Upper lobe of left lung (tissue), 6 donors: ENCODE measurements around the gene CA10. TPM values are rescaled to one million over a fixed set of nuclear protein-coding genes. Genes with fewer than 3 reads are reported as not detected.

Source experiments
- ATAC-seq, 2 donors: fragments of 200-7000 bp; cut with Tn5 transposase; one replicate each; pipeline ENCODE4 v1.9.1; 2022; ENCODE audit warnings: mild to moderate bottlenecking in 2 of 2, moderate library complexity in 2 of 2; ENCODE audit not compliant: low FRiP score in 2 of 2
- DNase-seq, 2 donors: peaks; one replicate each; pipeline ENCODE4 v3.0.0-alpha.2; 2019 to 2020
- H3K27ac ChIP-seq, 4 donors: fragments of 200-600 bp; sonication (generic); one replicate each; pipeline ENCODE4 v1.5.1; 2016 to 2019
- H3K27me3 ChIP-seq, 4 donors: fragments of 200-600 bp; sonication (generic); one replicate each; pipeline ENCODE4 v1.5.1; 2017 to 2019
- H3K36me3 ChIP-seq, 4 donors: fragments of 200-600 bp; sonication (generic); one replicate each; pipeline ENCODE4 v1.5.1; 2016 to 2019
- H3K4me1 ChIP-seq, 4 donors: fragments of 200-600 bp; sonication (generic); one replicate each; pipeline ENCODE4 v1.5.1; 2018 to 2019
- H3K4me3 ChIP-seq, 4 donors: fragments of 200-600 bp; sonication (generic); one replicate each; pipeline ENCODE4 v1.5.1; 2017 to 2019; ENCODE audit warnings: mild to moderate bottlenecking in 2 of 4, moderate library complexity in 1 of 4
- H3K9me3 ChIP-seq, 4 donors: fragments of 200-600 bp; sonication (generic); one replicate each; pipeline ENCODE4 v1.5.1; 2018 to 2019
- EP300 ChIP-seq, 4 donors: sonication (generic); formaldehyde crosslinking; IDR thresholded peaks; one replicate each; pipeline ENCODE4 v1.5.1; 2017; ENCODE audit warnings: antibody characterized with exemption in 4 of 4, control low read depth in 2 of 4
- POLR2A ChIP-seq, 4 donors: fragments of 450-650 bp; IDR thresholded peaks; one replicate each; pipeline ENCODE4 v1.5.1; 2016 to 2017; ENCODE audit warnings: antibody characterized with exemption in 4 of 4, mild to moderate bottlenecking in 2 of 4
- POLR2AphosphoS5 ChIP-seq, 2 donors: sonication (generic); formaldehyde crosslinking; IDR thresholded peaks; one replicate each; pipeline ENCODE4 v1.5.1; 2017; ENCODE audit warnings: antibody characterized with exemption in 2 of 2
- WGBS, 2 donors: methylation state at CpG; one replicate each; pipeline ENCODE4 v1.1.5; 2017 to 2018; 5-methylcytosine and 5-hydroxymethylcytosine counted together
- total RNA-seq, 6 donors: library from RNA; depleted of rRNA in 4 of 6; stranded (reverse); fragments of >200 nt in 4 of 6; gene quantifications; one replicate each; pipeline versions ENCODE4 v1.1.0 to v1.2.1, GENCODE V29; 2016 to 2021
- TF ChIP-seq, protein P1 (sequence below), 6 experiments: fragments of 450-650 bp in 4 of 6; fragments of 200-600 bp in 2 of 6; sonication (generic) in 2 of 6; IDR thresholded peaks; one replicate each; pipeline ENCODE4 v1.5.1; 2016 to 2019; ENCODE audit warnings: antibody characterized with exemption in 6 of 6
- donor health status: DM: no; HTN: no; CAD: no; lungs with moderate emphysema.
- donor health status: DM: no; HTN: yes; CAD: no; lungs with severe emphysema.

The CA10 gene
- total RNA-seq, 6 donors from 2014 or later, result 0.10 TPM; not detected in 5

DNA sequence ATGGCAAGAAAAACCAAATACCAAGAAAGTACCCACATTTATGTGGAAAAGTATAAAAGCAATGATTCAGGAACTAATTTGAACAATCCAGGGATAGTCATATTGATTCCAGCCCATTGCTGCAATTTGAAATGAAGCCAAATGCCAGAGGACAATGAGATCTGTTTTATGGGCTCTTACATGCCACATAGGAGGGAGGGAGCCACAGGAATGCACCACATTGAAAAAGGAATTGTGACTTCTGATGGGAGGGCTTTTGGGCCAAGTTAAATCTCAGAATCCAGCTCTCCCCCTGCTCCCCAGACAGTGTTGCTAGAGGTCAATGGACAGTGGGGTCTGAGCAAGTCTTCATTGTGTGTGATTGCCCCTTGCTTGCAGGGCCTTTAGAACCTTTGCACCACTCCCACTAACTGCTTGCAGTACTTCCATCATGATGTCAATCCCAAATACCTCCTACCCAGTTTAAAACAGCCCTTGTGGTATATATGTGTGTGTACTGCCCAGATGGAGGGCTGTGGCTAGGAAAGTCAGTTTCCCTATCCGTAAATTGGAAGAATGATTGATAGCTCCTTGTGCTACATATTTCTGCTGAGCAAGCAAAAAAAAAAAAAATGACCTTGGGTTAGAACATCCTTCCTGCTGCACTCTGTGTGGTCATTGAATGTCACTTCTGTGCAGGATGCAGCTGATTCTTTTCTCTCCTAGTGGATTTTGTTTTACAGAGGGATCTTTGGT lies 491.4 kb downstream of the CA10 start:
- DNase-seq (no peak), ATAC-seq (no peak)
- 50 to 73% methylated on average over 1 of the region's 1 CpG for WGBS, 2 donors
- Histone ChIP-seq H3K4me3 (no peak overlapping the region), H3K27ac (no peak overlapping the region), H3K9me3 (no peaks in the 10 kb centered on the region), H3K27me3 (no peaks in the 10 kb centered on the region), H3K4me1 (no peaks in the 10 kb centered on the region), H3K36me3 (no peaks in the 10 kb centered on the region)
- TF ChIP-seq EP300 (IDR thresholded peaks at IDR 0.05) (no peak), POLR2A (IDR thresholded peaks at IDR 0.05) (no peak), POLR2AphosphoS5 (IDR thresholded peaks at IDR 0.05) (no peak)
- TF ChIP-seq, protein P1, sequence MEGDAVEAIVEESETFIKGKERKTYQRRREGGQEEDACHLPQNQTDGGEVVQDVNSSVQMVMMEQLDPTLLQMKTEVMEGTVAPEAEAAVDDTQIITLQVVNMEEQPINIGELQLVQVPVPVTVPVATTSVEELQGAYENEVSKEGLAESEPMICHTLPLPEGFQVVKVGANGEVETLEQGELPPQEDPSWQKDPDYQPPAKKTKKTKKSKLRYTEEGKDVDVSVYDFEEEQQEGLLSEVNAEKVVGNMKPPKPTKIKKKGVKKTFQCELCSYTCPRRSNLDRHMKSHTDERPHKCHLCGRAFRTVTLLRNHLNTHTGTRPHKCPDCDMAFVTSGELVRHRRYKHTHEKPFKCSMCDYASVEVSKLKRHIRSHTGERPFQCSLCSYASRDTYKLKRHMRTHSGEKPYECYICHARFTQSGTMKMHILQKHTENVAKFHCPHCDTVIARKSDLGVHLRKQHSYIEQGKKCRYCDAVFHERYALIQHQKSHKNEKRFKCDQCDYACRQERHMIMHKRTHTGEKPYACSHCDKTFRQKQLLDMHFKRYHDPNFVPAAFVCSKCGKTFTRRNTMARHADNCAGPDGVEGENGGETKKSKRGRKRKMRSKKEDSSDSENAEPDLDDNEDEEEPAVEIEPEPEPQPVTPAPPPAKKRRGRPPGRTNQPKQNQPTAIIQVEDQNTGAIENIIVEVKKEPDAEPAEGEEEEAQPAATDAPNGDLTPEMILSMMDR (IDR thresholded peaks at IDR 0.05), result no peak

DNA sequence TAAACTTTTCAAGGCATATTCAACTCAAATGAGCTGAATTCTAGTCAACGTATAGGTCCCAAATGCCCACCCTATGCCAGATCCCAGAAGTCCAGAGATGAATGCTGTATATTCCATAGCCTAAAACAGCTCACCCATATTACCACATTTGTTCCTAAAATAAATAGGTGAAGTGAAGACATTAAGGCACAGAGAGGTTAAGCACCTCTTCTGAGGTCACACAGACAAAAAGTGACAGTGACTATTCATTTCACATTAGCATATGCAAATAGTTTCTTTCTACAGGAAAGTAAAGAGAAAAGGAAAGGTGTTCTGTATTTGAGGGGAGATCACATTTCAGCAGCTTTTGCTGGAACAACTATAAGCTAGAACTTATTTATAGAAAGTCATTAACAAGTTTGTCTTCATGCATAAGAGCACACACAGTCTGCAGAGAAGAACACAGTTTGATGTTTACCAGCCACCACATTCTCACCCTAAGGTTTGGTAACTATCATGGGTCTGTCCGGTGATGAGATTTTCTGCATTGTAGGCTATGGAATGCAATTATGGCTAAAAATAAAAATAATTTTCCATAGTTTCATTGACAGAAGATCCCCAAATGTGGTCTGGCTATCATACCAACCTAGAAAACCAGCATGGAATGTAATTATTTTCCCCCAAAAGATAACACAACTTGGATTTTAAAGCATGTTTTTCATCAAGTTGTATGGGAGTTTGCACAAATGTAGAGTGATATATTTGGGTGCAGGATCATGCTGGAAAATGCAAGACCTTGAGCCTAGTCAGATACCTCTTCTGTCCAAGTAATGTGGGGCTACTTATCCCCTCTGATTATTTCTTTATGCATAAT lies 496.1 kb downstream of the CA10 start:
- no peaks in the 10 kb centered on the region for H3K27me3 ChIP-seq
- H3K27ac ChIP-seq, result no peak overlapping the region
- no peaks in the 10 kb centered on the region for H3K9me3 ChIP-seq
- no peaks in the 10 kb centered on the region for H3K36me3 ChIP-seq
- no peak overlapping the region for H3K4me3 ChIP-seq
- 82% methylated on average over 2 of the region's 2 CpGs for WGBS, 2 donors
- H3K4me1 ChIP-seq, result no peaks in the 10 kb centered on the region
- ATAC-seq, result no peak
- no peak for DNase-seq
- TF ChIP-seq POLR2A (IDR thresholded peaks at IDR 0.05) (no peak), POLR2AphosphoS5 (IDR thresholded peaks at IDR 0.05) (no peak), EP300 (IDR thresholded peaks at IDR 0.05) (no peak)
- TF ChIP-seq, protein P1 (IDR thresholded peaks at IDR 0.05), result no peak

DNA sequence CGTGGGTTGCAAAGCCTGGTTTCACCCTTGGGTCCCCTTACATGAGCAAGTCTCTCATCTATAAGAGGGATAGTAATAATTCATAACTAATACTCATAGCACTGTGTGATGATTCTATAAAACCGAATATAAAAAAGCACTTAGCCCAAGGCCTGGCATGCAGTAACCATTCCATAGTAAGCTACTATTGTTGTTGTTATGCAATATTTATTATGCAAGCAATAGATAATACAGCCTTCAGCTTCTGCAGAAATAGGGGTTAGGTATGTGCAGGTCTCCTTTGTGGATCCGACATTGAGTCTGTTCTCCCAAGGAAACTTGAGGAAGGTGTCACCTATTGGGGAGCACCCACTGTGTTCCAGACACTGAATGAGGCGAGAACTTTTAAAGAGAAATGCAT lies 497.1 kb downstream of the CA10 start:
- no peak for TF ChIP-seq POLR2AphosphoS5 (IDR thresholded peaks at IDR 0.05)
- TF ChIP-seq, protein P1 (IDR thresholded peaks at IDR 0.05), result no peak
- TF ChIP-seq POLR2A (IDR thresholded peaks at IDR 0.05), result no peak
- no peak for TF ChIP-seq EP300 (IDR thresholded peaks at IDR 0.05)
- H3K27ac ChIP-seq, result no peak overlapping the region
- H3K4me1 ChIP-seq, result no peaks in the 10 kb centered on the region
- no peaks in the 10 kb centered on the region for H3K36me3 ChIP-seq
- H3K4me3 ChIP-seq, result no peak overlapping the region
- DNase-seq (no peak), ATAC-seq (no peak)
- H3K27me3 ChIP-seq, result no peaks in the 10 kb centered on the region
- 74 to 76% methylated on average over 4 of the region's 4 CpGs for WGBS, 2 donors
- H3K9me3 ChIP-seq, result no peaks in the 10 kb centered on the region

DNA sequence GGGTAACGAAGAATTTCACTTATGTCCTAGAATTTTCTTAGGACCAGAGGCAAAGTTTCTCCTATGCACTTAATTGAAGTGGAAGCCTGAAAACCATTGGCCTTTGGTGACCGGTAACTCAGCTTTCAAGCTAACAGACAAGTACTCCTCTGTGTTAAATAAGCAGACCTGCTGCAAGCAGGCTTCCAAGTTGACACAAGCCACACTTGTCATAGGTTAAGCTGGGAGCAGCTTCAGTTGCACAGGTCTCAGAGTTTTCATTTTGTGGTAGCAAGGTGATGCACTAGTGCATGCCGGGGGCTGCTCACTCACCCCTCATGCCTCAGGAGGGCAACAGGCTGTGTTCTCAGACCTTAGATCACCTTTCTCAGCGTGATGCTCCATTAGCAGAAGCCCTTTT lies 498.2 kb downstream of the CA10 start:
- ATAC-seq (no peak), DNase-seq (no peak)
- Histone ChIP-seq H3K4me3 (no peak overlapping the region), H3K27me3 (no peaks in the 10 kb centered on the region), H3K4me1 (no peaks in the 10 kb centered on the region), H3K9me3 (no peaks in the 10 kb centered on the region), H3K27ac (no peak overlapping the region), H3K36me3 (no peaks in the 10 kb centered on the region)
- no peak for TF ChIP-seq POLR2AphosphoS5 (IDR thresholded peaks at IDR 0.05)
- TF ChIP-seq EP300 (IDR thresholded peaks at IDR 0.05), result no peak
- no peak for TF ChIP-seq POLR2A (IDR thresholded peaks at IDR 0.05)
- TF ChIP-seq, protein P1 (IDR thresholded peaks at IDR 0.05), result no peak
- 58 to 70% methylated on average over 4 of the region's 4 CpGs for WGBS, 2 donors
